GM18861 (cell line): ENCODE measurements around the gene LMNB1.
"Not testable (repeated sequence)": the region's sequence is repeated elsewhere in the genome, so short reads cannot be mapped to it uniquely, and the experiment has no call there.

ENCODE experiments used
- ATAC-seq: cut with Tn5 transposase; IDR thresholded peaks from one replicate; pipeline ENCODE4 v1.9.1; 2021; ENCODE audit not compliant: unreplicated experiment

LMNB1 gene

GRCh38 chr5:126826619-126827215, 49.8 kb downstream of the LMNB1 start:
- ATAC-seq, result no peak

- no peak for ATAC-seq
These were observed 52.2 kb downstream of the LMNB1 start for GRCh38 chr5:126829098-126829497.

GRCh38 chr5:126830061-126830460, 53.1 kb downstream of the LMNB1 start:
- no peak for ATAC-seq

- ATAC-seq, result no peak
These were observed 54.2 kb downstream of the LMNB1 start for GRCh38 chr5:126831156-126831555.

- ATAC-seq, result no peak
These were observed 59.8 kb downstream of the LMNB1 start for GRCh38 chr5:126836778-126837177.

GRCh38 chr5:126837242-126837641, 60.3 kb downstream of the LMNB1 start:
- ATAC-seq, result no peak

GRCh38 chr5:126837906-126838539, 61.1 kb downstream of the LMNB1 start:
- ATAC-seq, result no peak

GRCh38 chr5:126839407-126839806, 62.5 kb downstream of the LMNB1 start:
- ATAC-seq, result not testable (repeated sequence)

- not testable (repeated sequence) for ATAC-seq
These were observed 66.4 kb downstream of the LMNB1 start for GRCh38 chr5:126843375-126843774.

- peak; percentile 81 for ATAC-seq
These were observed 68.6 kb downstream of the LMNB1 start for GRCh38 chr5:126845470-126846070.

- ATAC-seq, result no peak
These were observed 69.4 kb downstream of the LMNB1 start for GRCh38 chr5:126846344-126846743.

- no peak for ATAC-seq
These were observed 70.0 kb downstream of the LMNB1 start for GRCh38 chr5:126846744-126847455.

- ATAC-seq, result no peak
These were observed 70.5 kb downstream of the LMNB1 start for GRCh38 chr5:126847456-126847820.

GRCh38 chr5:126847826-126848251, 70.9 kb downstream of the LMNB1 start:
- ATAC-seq, result no peak

- no peak for ATAC-seq
These were observed 71.3 kb downstream of the LMNB1 start for GRCh38 chr5:126848253-126848652.

- no peak for ATAC-seq
These were observed 72.3 kb downstream of the LMNB1 start for GRCh38 chr5:126849101-126849678.

GRCh38 chr5:126851501-126852011, 74.6 kb downstream of the LMNB1 start:
- ATAC-seq, result no peak

GRCh38 chr5:126852091-126852571, 75.2 kb downstream of the LMNB1 start:
- peak; percentile 89 for ATAC-seq

- ATAC-seq, result no peak
These were observed 75.9 kb downstream of the LMNB1 start for GRCh38 chr5:126852841-126853271.

- not testable (repeated sequence) for ATAC-seq
These were observed 76.8 kb downstream of the LMNB1 start for GRCh38 chr5:126853541-126854307.
